Measurements from ENCODE around the gene ZNF664.

Gene ZNF664

DNA sequence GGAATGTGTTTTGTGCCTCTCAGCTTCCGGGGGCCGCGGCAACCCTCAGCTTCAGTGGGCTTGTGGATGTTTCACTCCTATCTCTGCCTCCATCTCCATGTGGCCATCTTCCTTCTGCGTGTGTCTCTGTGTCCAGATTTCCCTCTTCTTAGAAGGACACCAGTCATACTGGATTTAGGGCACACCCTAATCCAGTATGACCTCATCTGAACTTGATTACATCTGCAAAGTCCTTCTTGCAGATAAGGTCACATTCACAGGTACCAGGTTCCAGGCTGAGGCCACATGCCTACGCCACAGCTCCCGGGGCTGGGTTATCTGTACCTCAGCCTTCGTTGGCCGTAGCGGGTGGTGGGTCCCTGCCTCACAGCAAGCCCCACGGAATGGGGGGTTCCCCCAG is 68.9 kb downstream of the ZNF664 start:
- H3K9me3 Mint-ChIP-seq = peaks cover 10% of the 10 kb centered on the region
- H3K27ac Mint-ChIP-seq = no peak overlapping the region
- peaks cover 1% of the 10 kb centered on the region for H3K36me3 Mint-ChIP-seq (ENCODE audit: low read depth)
- peaks cover 9% of the 10 kb centered on the region for H3K27me3 Mint-ChIP-seq
- DNase-seq = no peak
- H3K4me1 Mint-ChIP-seq (ENCODE audit: low read depth) = peaks cover 7% of the 10 kb centered on the region
- H3K4me3 Mint-ChIP-seq = no peak overlapping the region

DNA sequence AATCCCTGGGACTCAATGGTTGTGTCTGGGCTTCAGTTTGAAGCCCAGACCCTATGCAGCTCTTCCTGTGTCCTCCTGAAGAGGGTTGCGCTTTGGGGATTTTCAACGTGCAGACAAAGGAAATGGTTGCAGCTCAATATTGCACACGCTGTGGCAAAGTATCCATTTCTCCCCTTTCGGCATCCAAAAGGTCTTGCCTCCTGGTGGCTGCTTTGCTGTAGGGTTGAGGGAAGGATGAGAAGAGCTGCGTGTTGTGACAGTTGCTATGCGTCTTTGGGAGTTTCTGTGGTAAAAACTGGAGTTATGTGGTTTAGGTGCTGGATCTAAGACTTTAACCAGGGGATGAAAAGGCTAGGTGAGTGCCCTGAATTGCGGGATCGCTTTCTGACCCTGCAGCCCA is 71.0 kb downstream of the ZNF664 start:
- Mint-ChIP-seq H3K4me3 (no peak overlapping the region), H3K9me3 (peaks cover 27% of the 10 kb centered on the region), H3K4me1 (ENCODE audit: low read depth) (peaks cover 7% of the 10 kb centered on the region), H3K27ac (no peak overlapping the region), H3K36me3 (ENCODE audit: low read depth) (peaks cover 12% of the 10 kb centered on the region), H3K27me3 (peaks cover 4% of the 10 kb centered on the region)
- no peak for DNase-seq

- no peak overlapping the region for H3K4me3 Mint-ChIP-seq
- peaks cover 7% of the 10 kb centered on the region for H3K4me1 Mint-ChIP-seq (ENCODE audit: low read depth)
- no peak overlapping the region for H3K27ac Mint-ChIP-seq
- peaks cover 4% of the 10 kb centered on the region for H3K27me3 Mint-ChIP-seq
- peaks cover 31% of the 10 kb centered on the region for H3K9me3 Mint-ChIP-seq
- H3K36me3 Mint-ChIP-seq (ENCODE audit: low read depth) = peaks cover 12% of the 10 kb centered on the region
- DNase-seq = no peak
These were observed 71.8 kb downstream of the ZNF664 start for GRCh38 chr12:124044809-124045321.

- no peak for DNase-seq
- no peak overlapping the region for H3K27ac Mint-ChIP-seq
- H3K4me3 Mint-ChIP-seq = no peak overlapping the region
- H3K27me3 Mint-ChIP-seq = peaks cover 4% of the 10 kb centered on the region
- H3K4me1 Mint-ChIP-seq (ENCODE audit: low read depth) = peaks cover 7% of the 10 kb centered on the region
- H3K36me3 Mint-ChIP-seq (ENCODE audit: low read depth) = peaks cover 12% of the 10 kb centered on the region
- peaks cover 31% of the 10 kb centered on the region for H3K9me3 Mint-ChIP-seq
These were observed 72.8 kb downstream of the ZNF664 start for GRCh38 chr12:124045671-124046455.

DNA sequence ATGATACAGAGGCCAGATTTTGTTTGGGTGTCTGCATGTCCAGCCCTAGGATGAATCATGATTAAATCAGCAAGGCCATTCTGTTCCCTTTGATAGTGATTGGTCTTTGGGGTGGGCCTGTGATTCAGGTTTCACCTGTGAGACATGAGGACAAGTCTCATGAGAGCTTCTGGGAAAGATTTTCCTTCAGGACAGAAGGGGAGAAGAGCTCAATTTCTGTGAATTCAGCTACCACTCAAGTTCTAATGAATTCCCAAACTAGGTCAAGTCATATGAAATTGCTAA is 73.4 kb downstream of the ZNF664 start:
- peaks cover 12% of the 10 kb centered on the region for H3K36me3 Mint-ChIP-seq (ENCODE audit: low read depth)
- peaks cover 7% of the 10 kb centered on the region for H3K4me1 Mint-ChIP-seq (ENCODE audit: low read depth)
- peaks cover 31% of the 10 kb centered on the region for H3K9me3 Mint-ChIP-seq
- DNase-seq = no peak
- H3K27me3 Mint-ChIP-seq = peaks cover 4% of the 10 kb centered on the region
- H3K27ac Mint-ChIP-seq = no peak overlapping the region
- no peak overlapping the region for H3K4me3 Mint-ChIP-seq

GRCh38 chr12:124047045-124047566 is 74.1 kb downstream of the ZNF664 start:
- Mint-ChIP-seq H3K9me3 (peaks cover 31% of the 10 kb centered on the region), H3K27ac (no peak overlapping the region), H3K4me3 (no peak overlapping the region), H3K27me3 (peaks cover 4% of the 10 kb centered on the region), H3K4me1 (ENCODE audit: low read depth) (peaks cover 7% of the 10 kb centered on the region), H3K36me3 (ENCODE audit: low read depth) (peaks cover 12% of the 10 kb centered on the region)
- DNase-seq = no peak

GRCh38 chr12:124049451-124050094 is 76.6 kb downstream of the ZNF664 start:
- H3K27ac Mint-ChIP-seq = no peak overlapping the region
- DNase-seq = no peak
- H3K9me3 Mint-ChIP-seq = peaks cover 31% of the 10 kb centered on the region
- peaks cover 12% of the 10 kb centered on the region for H3K36me3 Mint-ChIP-seq (ENCODE audit: low read depth)
- H3K4me1 Mint-ChIP-seq (ENCODE audit: low read depth) = peaks cover 2% of the 10 kb centered on the region
- peaks cover 5% of the 10 kb centered on the region for H3K27me3 Mint-ChIP-seq
- H3K4me3 Mint-ChIP-seq = no peak overlapping the region

GRCh38 chr12:124053851-124054250 is 80.8 kb downstream of the ZNF664 start:
- Mint-ChIP-seq H3K9me3 (peaks cover 6% of the 10 kb centered on the region), H3K27me3 (peaks cover 6% of the 10 kb centered on the region), H3K4me3 (no peak overlapping the region), H3K27ac (no peak overlapping the region), H3K36me3 (ENCODE audit: low read depth) (no peaks in the 10 kb centered on the region), H3K4me1 (ENCODE audit: low read depth) (no peaks in the 10 kb centered on the region)
- no peak for DNase-seq

DNA sequence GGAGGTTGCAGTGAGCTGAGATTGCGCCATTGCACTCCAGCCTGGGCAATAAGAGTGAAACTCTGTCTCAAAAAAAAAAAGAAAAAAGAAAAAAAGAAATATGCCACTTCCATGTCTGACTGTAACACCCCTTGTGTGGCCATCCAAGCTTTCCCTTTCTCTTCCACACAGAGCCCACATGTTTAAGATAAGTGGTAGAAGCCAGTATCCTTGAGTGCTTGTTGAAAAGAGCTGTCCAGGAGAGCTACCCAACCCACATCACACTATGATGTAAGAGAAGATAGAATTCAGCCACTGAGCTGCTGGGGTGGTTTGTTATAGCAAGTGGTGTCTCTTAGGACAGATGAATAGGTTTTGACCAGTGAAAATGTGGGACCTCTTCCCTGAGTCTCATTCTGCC is 82.1 kb downstream of the ZNF664 start:
- no peak overlapping the region for H3K4me3 Mint-ChIP-seq
- no peaks in the 10 kb centered on the region for H3K4me1 Mint-ChIP-seq (ENCODE audit: low read depth)
- H3K27ac Mint-ChIP-seq = no peak overlapping the region
- peaks cover 3% of the 10 kb centered on the region for H3K9me3 Mint-ChIP-seq
- no peaks in the 10 kb centered on the region for H3K36me3 Mint-ChIP-seq (ENCODE audit: low read depth)
- H3K27me3 Mint-ChIP-seq = peaks cover 6% of the 10 kb centered on the region
- no peak for DNase-seq

DNA sequence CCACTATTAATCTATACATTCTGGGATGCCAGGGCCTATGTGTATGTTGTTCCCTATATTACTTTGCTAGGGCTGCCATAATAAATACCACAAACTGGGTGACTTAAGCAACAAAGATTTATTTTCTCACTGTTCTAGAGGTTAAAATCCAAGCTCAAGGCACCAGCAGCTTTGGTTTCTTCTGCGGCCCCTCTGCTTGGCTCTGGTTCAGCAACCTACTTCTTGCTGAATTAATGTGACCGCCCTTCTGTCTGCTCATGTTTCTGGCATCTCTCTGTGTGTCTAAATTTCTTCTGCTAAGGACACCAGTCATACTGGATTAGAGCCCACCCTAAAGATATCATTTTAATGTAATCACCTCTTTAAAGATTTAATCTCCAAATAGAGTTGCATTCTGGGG is 84.7 kb downstream of the ZNF664 start:
- H3K27ac Mint-ChIP-seq = no peak overlapping the region
- H3K4me3 Mint-ChIP-seq = no peak overlapping the region
- no peaks in the 10 kb centered on the region for H3K36me3 Mint-ChIP-seq (ENCODE audit: low read depth)
- H3K27me3 Mint-ChIP-seq = peaks cover 22% of the 10 kb centered on the region
- no peak for DNase-seq
- H3K9me3 Mint-ChIP-seq = peaks cover 3% of the 10 kb centered on the region
- no peaks in the 10 kb centered on the region for H3K4me1 Mint-ChIP-seq (ENCODE audit: low read depth)

GRCh38 chr12:124059752-124060151 is 86.7 kb downstream of the ZNF664 start:
- Mint-ChIP-seq H3K27ac (no peak overlapping the region), H3K27me3 (peaks cover 18% of the 10 kb centered on the region)

More at GRCh38 chr12:124059752-124060151, 86.7 kb downstream of the ZNF664 start:
- no peak for DNase-seq
- no peaks in the 10 kb centered on the region for H3K36me3 Mint-ChIP-seq (ENCODE audit: low read depth)
- no peaks in the 10 kb centered on the region for H3K4me1 Mint-ChIP-seq (ENCODE audit: low read depth)
- H3K4me3 Mint-ChIP-seq = no peak overlapping the region
- H3K9me3 Mint-ChIP-seq = peaks cover 3% of the 10 kb centered on the region

Measured in activated T-cell treated with anti-CD3 and anti-CD28 coated beads, Interleukin-2, amount 50 U/mL, for 24 hours (primary cell).